Smooth muscle cell (in vitro differentiated cells): ENCODE measurements around the gene RAB10. TPM values are rescaled to one million over a fixed set of nuclear protein-coding genes. Genes with fewer than 3 reads are reported as not detected.

Experiments
- DNase-seq: peaks from one replicate; lab custom pipeline; 2025; ENCODE audit not compliant: unreplicated experiment; lab: John Stamatoyannopoulos, UW
- H2AFZ ChIP-seq: fragments of 200-600 bp; sonication (generic); 2 replicates; pipeline ENCODE4 v1.6.0; 2016; ENCODE audit warnings: antibody characterized with exemption, low read depth, mild to moderate bottlenecking
- H3F3A ChIP-seq: fragments of 200-600 bp; sonication (generic); 2 replicates; pipeline ENCODE4 v1.6.0; 2017; ENCODE audit warnings: antibody characterized with exemption, low read depth
- H3K27ac ChIP-seq: fragments of 200-600 bp; sonication (generic); 2 replicates; pipeline ENCODE4 v1.5.1; 2016; ENCODE audit warnings: low read depth, mild to moderate bottlenecking
- H3K27me3 ChIP-seq: fragments of 200-600 bp; sonication (generic); 2 replicates; pipeline ENCODE4 v1.6.1; 2016; ENCODE audit warnings: low read depth, mild to moderate bottlenecking
- H3K36me3 ChIP-seq: fragments of 200-600 bp; sonication (generic); 2 replicates; pipeline ENCODE4 v1.5.1; 2016; ENCODE audit warnings: low read depth
- H3K4me1 ChIP-seq: fragments of 200-600 bp; sonication (generic); 2 replicates; pipeline ENCODE4 v1.5.1; 2016; ENCODE audit warnings: low read depth
- H3K4me2 ChIP-seq: fragments of 200-600 bp; sonication (generic); 2 replicates; pipeline ENCODE4 v1.6.0; 2016; ENCODE audit warnings: mild to moderate bottlenecking
- H3K4me3 ChIP-seq: fragments of 200-600 bp; sonication (generic); 2 replicates; pipeline ENCODE4 v1.5.1; 2016; ENCODE audit warnings: mild to moderate bottlenecking
- H3K79me2 ChIP-seq: fragments of 200-600 bp; sonication (generic); 2 replicates; pipeline ENCODE4 v1.6.0; 2016; ENCODE audit warnings: low read depth, mild to moderate bottlenecking
- H3K9ac ChIP-seq: fragments of 200-600 bp; sonication (generic); 2 replicates; pipeline ENCODE4 v1.6.0; 2016; ENCODE audit warnings: low read depth
- H3K9me3 ChIP-seq: fragments of 200-600 bp; sonication (generic); replicated peaks from 2 replicates; pipeline ENCODE4 v1.5.1; 2016; ENCODE audit warnings: low read depth
- H4K20me1 ChIP-seq: fragments of 200-600 bp; sonication (generic); 2 replicates; pipeline ENCODE4 v1.6.0; 2016; ENCODE audit warnings: low read depth
- CTCF ChIP-seq: fragments of 200-600 bp; sonication (generic); IDR thresholded peaks from 2 replicates; pipeline ENCODE4 v1.5.1; 2017; ENCODE audit warnings: borderline replicate concordance, mild to moderate bottlenecking, antibody characterized with exemption; ENCODE audit not compliant: insufficient read depth, poor library complexity, severe bottlenecking
- WGBS: methylation state at CpG from one replicate; pipeline ENCODE4 v1.1.7; 2016; ENCODE audit warnings: low lambda C conversion rate; 5-methylcytosine and 5-hydroxymethylcytosine counted together
- polyA plus RNA-seq: library from polyadenylated mRNA; unstranded; fragments of >200 nt; fragmentation: Nextera tagmentation; extraction: Ambion mirVana; gene quantifications from 2 replicates; pipeline ENCODE4 v1.2.1, GENCODE V29; 2016
- total RNA-seq: library from RNA; depleted of rRNA; stranded (reverse); fragments of >200 nt; gene quantifications from 2 replicates; pipeline ENCODE4 v1.2.3, GENCODE V29; 2014

The RAB10 gene
- total and polyA plus RNA-seq, 2 experiments from 2014 or later, result 101 to 149 TPM

- no peaks in the 10 kb centered on the region for H3K27me3 ChIP-seq
- no peak for DNase-seq
- H3K4me1 ChIP-seq, result no peaks in the 10 kb centered on the region
- H3K27ac ChIP-seq, result no peak overlapping the region
- no peaks in the 10 kb centered on the region for H3F3A ChIP-seq
- no peak overlapping the region for H3K9ac ChIP-seq
- H4K20me1 ChIP-seq, result peaks cover 97% of the 10 kb centered on the region
- H3K4me3 ChIP-seq, result no peak overlapping the region
- H3K36me3 ChIP-seq, result no peaks in the 10 kb centered on the region
- peaks cover 98% of the 10 kb centered on the region for H3K79me2 ChIP-seq
- H2AFZ ChIP-seq, result no peak overlapping the region
- WGBS, result 95% methylated on average over 3 of the region's 3 CpGs
- H3K9me3 ChIP-seq, result no peaks in the 10 kb centered on the region
- no peak for TF ChIP-seq CTCF
- no peak overlapping the region for H3K4me2 ChIP-seq
Observed at GRCh38 chr2:26048791-26049190, 14.9 kb downstream of the RAB10 start.

- Histone ChIP-seq H3K4me3 (no peak overlapping the region), H3K36me3 (no peaks in the 10 kb centered on the region), H3K27me3 (no peaks in the 10 kb centered on the region), H3K4me2 (no peak overlapping the region), H3K79me2 (peaks cover 98% of the 10 kb centered on the region), H2AFZ (no peak overlapping the region), H3K4me1 (no peaks in the 10 kb centered on the region), H3K9ac (no peak overlapping the region), H4K20me1 (peaks cover 97% of the 10 kb centered on the region), H3K27ac (peak overlapping the region; percentile 38), H3K9me3 (no peaks in the 10 kb centered on the region), H3F3A (no peaks in the 10 kb centered on the region)
- TF ChIP-seq CTCF, result no peak
- no peak for DNase-seq
- 90% methylated on average over 1 of the region's 1 CpG for WGBS
Observed at GRCh38 chr2:26049641-26050040, 15.8 kb downstream of the RAB10 start.

- Histone ChIP-seq H2AFZ (no peak overlapping the region), H3K9ac (no peak overlapping the region), H3K4me1 (no peaks in the 10 kb centered on the region), H3K36me3 (no peaks in the 10 kb centered on the region), H3F3A (no peaks in the 10 kb centered on the region), H3K27ac (peak overlapping the region; percentile 9), H4K20me1 (peaks cover 100% of the 10 kb centered on the region), H3K27me3 (no peaks in the 10 kb centered on the region), H3K79me2 (peaks cover 100% of the 10 kb centered on the region), H3K4me3 (no peak overlapping the region), H3K9me3 (no peaks in the 10 kb centered on the region), H3K4me2 (no peak overlapping the region)
- TF ChIP-seq CTCF, result no peak
- DNase-seq, result no peak
Observed at GRCh38 chr2:26052740-26053139, 18.9 kb downstream of the RAB10 start.

- Histone ChIP-seq H3K4me3 (no peak overlapping the region), H3K79me2 (peaks cover 100% of the 10 kb centered on the region), H3K9me3 (no peaks in the 10 kb centered on the region), H2AFZ (no peak overlapping the region), H3K4me1 (no peaks in the 10 kb centered on the region), H3K4me2 (no peak overlapping the region), H3F3A (peaks cover 5% of the 10 kb centered on the region), H3K9ac (no peak overlapping the region), H3K27me3 (no peaks in the 10 kb centered on the region), H4K20me1 (peaks cover 100% of the 10 kb centered on the region), H3K36me3 (no peaks in the 10 kb centered on the region), H3K27ac (no peak overlapping the region)
- 92% methylated on average over 4 of the region's 4 CpGs for WGBS
- DNase-seq, result no peak
- TF ChIP-seq CTCF, result no peak
Observed at GRCh38 chr2:26054598-26055348, 20.9 kb downstream of the RAB10 start.
